Karpas-422 (cell line): ENCODE results near the gene NUDT10. TPM values are rescaled to one million over a fixed set of nuclear protein-coding genes. Genes with fewer than 3 reads are reported as not detected.

Experiments
- DNase-seq: peaks from one replicate; pipeline ENCODE4 v3.0.0-alpha.2; 2015
- H2AFZ ChIP-seq: fragments of 200-600 bp; sonication (generic); 2 replicates; pipeline ENCODE4 v1.6.1; 2014; ENCODE audit warnings: antibody characterized with exemption, low read length, mixed read lengths
- H3K27ac ChIP-seq: fragments of 200-600 bp; sonication (generic); 2 replicates; pipeline ENCODE4 v1.5.1; 2014; ENCODE audit warnings: mild to moderate bottlenecking, low read length, moderate library complexity
- H3K27me3 ChIP-seq: fragments of 200-600 bp; sonication (generic); 2 replicates; pipeline ENCODE4 v1.6.1; 2014; ENCODE audit warnings: low read length, mixed read lengths
- H3K36me3 ChIP-seq: fragments of 200-600 bp; sonication (generic); 2 replicates; pipeline ENCODE4 v1.6.1; 2014; ENCODE audit warnings: low read length, mixed read lengths; ENCODE audit not compliant: insufficient read depth
- H3K4me1 ChIP-seq: fragments of 200-600 bp; sonication (generic); 2 replicates; pipeline ENCODE4 v1.6.1; 2014; ENCODE audit warnings: mild to moderate bottlenecking, low read length, mixed read lengths
- H3K4me2 ChIP-seq: fragments of 200-600 bp; sonication (generic); 2 replicates; pipeline ENCODE4 v1.6.1; 2014; ENCODE audit warnings: low read length, low read depth, mild to moderate bottlenecking; ENCODE audit not compliant: poor library complexity, severe bottlenecking
- H3K4me3 ChIP-seq: fragments of 200-600 bp; sonication (generic); 2 replicates; pipeline ENCODE4 v1.5.1; 2014; ENCODE audit warnings: mild to moderate bottlenecking, antibody characterized with exemption, low read length, mixed read lengths
- H3K79me2 ChIP-seq: fragments of 200-600 bp; sonication (generic); 2 replicates; pipeline ENCODE4 v1.6.1; 2014; ENCODE audit warnings: mild to moderate bottlenecking, low read length, mixed read lengths
- H3K9ac ChIP-seq: fragments of 200-600 bp; sonication (generic); 2 replicates; pipeline ENCODE4 v1.6.0; 2014; ENCODE audit warnings: low read length
- H3K9me2 ChIP-seq: fragments of 200-600 bp; sonication (generic), shearing (Covaris generic); replicated peaks from 2 replicates; pipeline ENCODE4 v1.6.0; 2014; ENCODE audit warnings: mild to moderate bottlenecking, low read length, moderate library complexity; ENCODE audit not compliant: insufficient read depth
- H3K9me3 ChIP-seq: fragments of 300-700, 200-600 bp; sonication (generic); 2 replicates; pipeline ENCODE4 v1.6.1; 2014; ENCODE audit warnings: low read length, mixed read lengths
- H4K20me1 ChIP-seq: fragments of 200-600 bp; sonication (generic); 2 replicates; pipeline ENCODE4 v1.6.1; 2014; ENCODE audit warnings: mild to moderate bottlenecking, antibody characterized with exemption, low read length, low read depth; ENCODE audit not compliant: insufficient read depth
- total RNA-seq: library from RNA; depleted of rRNA; stranded (reverse); fragments of >200 nt; shearing (Covaris generic); gene quantifications from 2 replicates; pipeline ENCODE4 v1.2.3, GENCODE V29; 2014; ENCODE audit warnings: low replicate concordance; rRNA removed

The NUDT10 gene
- total RNA-seq, 1 experiment from 2014 or later = not detected

- H3K9ac ChIP-seq = no peak overlapping the region
- no peak overlapping the region for H3K27ac ChIP-seq
- no peaks in the 10 kb centered on the region for H3K9me3 ChIP-seq
Measured at GRCh38 chrX:51376672-51377071, 44.0 kb downstream of the NUDT10 start.

More at GRCh38 chrX:51376672-51377071, 44.0 kb downstream of the NUDT10 start:
- Histone ChIP-seq H3K4me1 (no peaks in the 10 kb centered on the region), H3K4me2 (no peak overlapping the region), H3K4me3 (no peak overlapping the region), H3K9me2 (no peaks in the 10 kb centered on the region), H4K20me1 (no peaks in the 10 kb centered on the region), H3K79me2 (no peaks in the 10 kb centered on the region), H3K36me3 (no peaks in the 10 kb centered on the region), H3K27me3 (no peaks in the 10 kb centered on the region), H2AFZ (no peak overlapping the region)
- DNase-seq = no peak

Other genes starting within 250 kb of the NUDT10 start
- gene NUDT11, start 163.8 kb downstream of the NUDT10 start, total RNA-seq = not detected in 2 replicates